H9 (cell line): ENCODE measurements around the gene CORO1C. TPM values are rescaled to one million over a fixed set of nuclear protein-coding genes. Genes with fewer than 3 reads are reported as not detected.
A peak's percentile ranks its signal among the peaks of the same experiment; 100 is the strongest.

ENCODE experiments used
- DNase-seq: peaks from one replicate; pipeline ENCODE4 v3.0.0-alpha.2; 2017
- H2AFZ ChIP-seq: one replicate; pipeline ENCODE4 v1.6.1; 2013; ENCODE audit warnings: mild to moderate bottlenecking, low read length, control low read depth, moderate library complexity
- H2AK5ac ChIP-seq: 2 replicates; pipeline ENCODE4 v1.6.1; 2013; ENCODE audit warnings: low read length, control low read depth, mixed read lengths; ENCODE audit not compliant: insufficient read length
- H2BK120ac ChIP-seq: one replicate; pipeline ENCODE4 v1.6.1; 2013; ENCODE audit warnings: low read depth, mild to moderate bottlenecking, low read length, control low read depth, inconsistent platforms; ENCODE audit not compliant: poor library complexity, severe bottlenecking
- H2BK12ac ChIP-seq: 2 replicates; pipeline ENCODE4 v1.6.1; 2013; ENCODE audit warnings: low read length, control low read depth, mixed read lengths, low read depth; ENCODE audit not compliant: insufficient read length
- H2BK15ac ChIP-seq: 2 replicates; pipeline ENCODE4 v1.6.1; 2013; ENCODE audit warnings: low read depth, low read length, control low read depth
- H2BK20ac ChIP-seq: one replicate; pipeline ENCODE4 v1.6.1; 2013; ENCODE audit warnings: low read depth, mild to moderate bottlenecking, low read length, control low read depth, inconsistent platforms; ENCODE audit not compliant: poor library complexity, severe bottlenecking
- H2BK5ac ChIP-seq: 2 replicates; pipeline ENCODE4 v1.6.1; 2013; ENCODE audit warnings: low read length, control low read depth, mixed read lengths; ENCODE audit not compliant: insufficient read length
- H3K14ac ChIP-seq: 2 replicates; pipeline ENCODE4 v1.6.1; 2013; ENCODE audit warnings: low read length, control low read depth; ENCODE audit not compliant: insufficient read depth
- H3K18ac ChIP-seq: 2 replicates; pipeline ENCODE4 v1.6.1; 2013; ENCODE audit warnings: low read depth, mild to moderate bottlenecking, mixed read lengths, low read length, control low read depth; ENCODE audit not compliant: insufficient read length
- H3K23ac ChIP-seq: 2 replicates; pipeline ENCODE4 v1.6.1; 2013; ENCODE audit warnings: low read length, control low read depth, mixed read lengths, low read depth; ENCODE audit not compliant: insufficient read length
- H3K23me2 ChIP-seq: 2 replicates; pipeline ENCODE4 v1.6.1; 2013; ENCODE audit warnings: low read depth, mild to moderate bottlenecking, mixed read lengths, low read length, control low read depth; ENCODE audit not compliant: insufficient read length, poor library complexity, severe bottlenecking
- H3K27ac ChIP-seq: 2 replicates; pipeline ENCODE4 v1.5.1; 2013; ENCODE audit warnings: low read length, control low read depth, mixed read lengths, low read depth; ENCODE audit not compliant: insufficient read length
- H3K27me3 ChIP-seq: 2 replicates; pipeline ENCODE4 v1.6.1; 2013; ENCODE audit warnings: low read length, control low read depth, inconsistent platforms; ENCODE audit not compliant: insufficient read depth
- H3K4ac ChIP-seq: 2 replicates; pipeline ENCODE4 v1.6.1; 2013; ENCODE audit warnings: low read depth, mild to moderate bottlenecking, control low read depth, inconsistent platforms, low read length, moderate library complexity
- H3K4me1 ChIP-seq: 2 replicates; pipeline ENCODE4 v1.6.1; 2013; ENCODE audit warnings: low read length, control low read depth, inconsistent platforms; ENCODE audit not compliant: insufficient read depth
- H3K4me2 ChIP-seq: 2 replicates; pipeline ENCODE4 v1.6.1; 2013; ENCODE audit warnings: low read length, control low read depth, mixed read lengths; ENCODE audit not compliant: insufficient read length, insufficient read depth
- H3K56ac ChIP-seq: 2 replicates; pipeline ENCODE4 v1.6.1; 2013; ENCODE audit warnings: low read depth, mild to moderate bottlenecking, mixed read lengths, low read length, control low read depth; ENCODE audit not compliant: insufficient read length
- H3K79me1 ChIP-seq: 2 replicates; pipeline ENCODE4 v1.6.1; 2013; ENCODE audit warnings: low read depth, mild to moderate bottlenecking, moderate library complexity, low read length, control low read depth, inconsistent platforms; ENCODE audit not compliant: insufficient read depth, poor library complexity, severe bottlenecking
- H3K79me2 ChIP-seq: 2 replicates; pipeline ENCODE4 v1.6.1; 2013; ENCODE audit warnings: low read length, control low read depth, inconsistent platforms; ENCODE audit not compliant: insufficient read depth
- H3K9ac ChIP-seq: 2 replicates; pipeline ENCODE4 v1.6.1; 2013; ENCODE audit warnings: low read length, control low read depth, mixed read lengths; ENCODE audit not compliant: insufficient read length; ENCODE audit errors: extremely low read depth
- H3K9me3 ChIP-seq: one replicate; pipeline ENCODE4 v1.6.1; 2013; ENCODE audit warnings: low read depth, low read length, inconsistent platforms; ENCODE audit not compliant: control insufficient read depth
- H3T11ph ChIP-seq: one replicate; pipeline ENCODE4 v1.6.1; 2013; ENCODE audit warnings: mild to moderate bottlenecking, low read length, control low read depth, inconsistent platforms
- H4K20me1 ChIP-seq: one replicate; pipeline ENCODE4 v1.6.1; 2013; ENCODE audit not compliant: control insufficient read depth, insufficient read length, insufficient read depth
- H4K5ac ChIP-seq: 2 replicates; pipeline ENCODE4 v1.6.1; 2013; ENCODE audit warnings: low read depth, mild to moderate bottlenecking, mixed read lengths, low read length, control low read depth; ENCODE audit not compliant: insufficient read length
- H4K8ac ChIP-seq: replicated peaks from 2 replicates; pipeline ENCODE4 v1.6.1; 2013; ENCODE audit warnings: low read length, control low read depth, mixed read lengths, low read depth; ENCODE audit not compliant: insufficient read length
- H4K91ac ChIP-seq: 2 replicates; pipeline ENCODE4 v1.6.1; 2013; ENCODE audit warnings: low read depth, mild to moderate bottlenecking, moderate library complexity, mixed read lengths, low read length, control low read depth; ENCODE audit not compliant: insufficient read length
- H3K27ac Mint-ChIP-seq, 3 experiments: 2 replicates in 2 of 3; 3 replicates in 1 of 3; pipeline ENCODE4 v1.8.0; 2020 to 2021; ENCODE audit warnings: mixed read lengths in 3 of 3, mild to moderate bottlenecking in 1 of 3, moderate library complexity in 1 of 3
- H3K27me3 Mint-ChIP-seq: 2 replicates; pipeline ENCODE4 v1.8.0; 2021; ENCODE audit warnings: low read depth, mild to moderate bottlenecking, moderate library complexity, mixed read lengths
- H3K36me3 Mint-ChIP-seq, 3 experiments: 2 replicates in 2 of 3; 3 replicates in 1 of 3; pipeline ENCODE4 v1.8.0; 2020 to 2021; ENCODE audit warnings: low read depth in 3 of 3, mixed read lengths in 3 of 3; ENCODE audit not compliant: insufficient read depth in 1 of 3
- H3K4me1 Mint-ChIP-seq, 2 experiments: 2 replicates each; pipeline ENCODE4 v1.8.0; 2020; ENCODE audit warnings: mixed read lengths in 2 of 2
- H3K4me3 Mint-ChIP-seq, 2 experiments: 2 replicates in 1 of 2; 3 replicates in 1 of 2; pipeline ENCODE4 v1.8.0; 2020 to 2021; ENCODE audit warnings: mild to moderate bottlenecking in 2 of 2, mixed read lengths in 2 of 2, moderate library complexity in 1 of 2
- H3K9me3 Mint-ChIP-seq, 2 experiments: 2 replicates in 1 of 2; 3 replicates in 1 of 2; pipeline ENCODE4 v1.8.0; 2020; ENCODE audit warnings: mild to moderate bottlenecking in 2 of 2, mixed read lengths in 2 of 2, moderate library complexity in 1 of 2
- WGBS: extraction: QIAGEN DNeasy Blood & Tissue Kit; methylation state at CpG from one replicate; pipeline ENCODE4 v1.1.7; 2013; ENCODE audit warnings: missing lambda C conversion rate, low lambda C conversion rate, mixed read lengths; ENCODE audit not compliant: insufficient read length; ENCODE audit errors: extremely low coverage; 5-methylcytosine and 5-hydroxymethylcytosine counted together
- total RNA-seq: library from RNA; stranded (reverse); gene quantifications from 2 replicates; pipeline ENCODE4 v1.2.1, GENCODE V29; 2021
- TF ChIP-seq, protein P1 (sequence below): fragments of 200-600 bp; sonication (generic); conservative IDR thresholded peaks from 3 replicates; pipeline ENCODE4 v1.8.0; 2021; ENCODE audit warnings: antibody characterized with exemption, mild to moderate bottlenecking

The CORO1C gene
- total RNA-seq, 1 experiment from 2014 or later, result 154 TPM

DNA sequence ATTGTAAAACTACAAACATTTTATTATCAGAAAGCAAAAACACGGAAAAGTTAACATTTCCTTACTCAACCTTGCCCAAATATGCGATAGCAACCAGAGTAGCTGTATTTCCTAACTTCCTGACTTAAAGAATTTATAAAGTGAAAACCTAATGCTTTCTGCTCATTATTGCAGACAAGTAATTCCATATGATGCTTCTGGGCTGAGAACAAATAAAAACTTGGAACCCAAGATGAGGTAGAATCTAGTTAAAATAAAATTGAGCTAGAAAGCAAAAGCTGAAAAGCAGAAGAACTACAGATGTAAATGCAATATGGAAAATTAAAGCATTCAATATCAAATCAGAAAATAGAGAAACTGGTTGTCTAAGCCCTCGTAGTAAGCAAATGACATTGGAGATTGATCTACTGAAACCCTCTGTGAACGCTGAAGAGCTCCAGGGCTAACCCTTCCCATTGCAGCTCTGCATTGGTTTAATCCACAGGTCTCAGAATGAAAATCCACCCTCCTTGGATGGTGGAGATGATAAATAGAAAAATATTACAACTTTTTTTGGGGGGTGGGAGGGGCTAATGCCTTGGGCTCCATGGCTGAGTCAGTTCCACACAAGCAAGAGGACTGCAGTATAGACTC, 40.7 kb downstream of the CORO1C start:
- no CpG with 5 or more reads among the region's 4 CpGs for WGBS
- H3K36me3 Mint-ChIP-seq, result peaks cover 7 to 13% (median 10%) of the 10 kb centered on the region in 3 experiments; a peak in 6 of 7 replicates
- H3K27ac Mint-ChIP-seq, result peak overlapping the region; percentile 6 to 95 (median 94); a peak in 5 of 7 replicates
- peak overlapping the region; percentile 75 for H2BK12ac ChIP-seq
- no peak overlapping the region for H3K23ac ChIP-seq
- peak overlapping the region; percentile 84 for H3T11ph ChIP-seq
- peak overlapping the region; percentile 60; the same call in 1 of the 2 replicates for H3K4ac ChIP-seq
- H3K79me2 ChIP-seq, result peaks cover 6% of the 10 kb centered on the region; the same call in 1 of the 2 replicates
- DNase-seq, result no peak
- H3K56ac ChIP-seq, result no peak overlapping the region
- no peak overlapping the region for H2BK5ac ChIP-seq
- TF ChIP-seq, protein P1, sequence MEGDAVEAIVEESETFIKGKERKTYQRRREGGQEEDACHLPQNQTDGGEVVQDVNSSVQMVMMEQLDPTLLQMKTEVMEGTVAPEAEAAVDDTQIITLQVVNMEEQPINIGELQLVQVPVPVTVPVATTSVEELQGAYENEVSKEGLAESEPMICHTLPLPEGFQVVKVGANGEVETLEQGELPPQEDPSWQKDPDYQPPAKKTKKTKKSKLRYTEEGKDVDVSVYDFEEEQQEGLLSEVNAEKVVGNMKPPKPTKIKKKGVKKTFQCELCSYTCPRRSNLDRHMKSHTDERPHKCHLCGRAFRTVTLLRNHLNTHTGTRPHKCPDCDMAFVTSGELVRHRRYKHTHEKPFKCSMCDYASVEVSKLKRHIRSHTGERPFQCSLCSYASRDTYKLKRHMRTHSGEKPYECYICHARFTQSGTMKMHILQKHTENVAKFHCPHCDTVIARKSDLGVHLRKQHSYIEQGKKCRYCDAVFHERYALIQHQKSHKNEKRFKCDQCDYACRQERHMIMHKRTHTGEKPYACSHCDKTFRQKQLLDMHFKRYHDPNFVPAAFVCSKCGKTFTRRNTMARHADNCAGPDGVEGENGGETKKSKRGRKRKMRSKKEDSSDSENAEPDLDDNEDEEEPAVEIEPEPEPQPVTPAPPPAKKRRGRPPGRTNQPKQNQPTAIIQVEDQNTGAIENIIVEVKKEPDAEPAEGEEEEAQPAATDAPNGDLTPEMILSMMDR, result no peak
- peaks cover 3% of the 10 kb centered on the region for H4K20me1 ChIP-seq
- H4K8ac ChIP-seq, result no peak overlapping the region
- H3K9me3 ChIP-seq, result no peaks in the 10 kb centered on the region
- H2BK20ac ChIP-seq, result no peak overlapping the region
- H3K27me3 ChIP-seq, result no peaks in the 10 kb centered on the region
- no peak overlapping the region for H2BK15ac ChIP-seq
- peaks cover 46 to 50% of the 10 kb centered on the region in 2 experiments for H3K4me1 Mint-ChIP-seq
- peak overlapping the region; percentile 78 for H4K91ac ChIP-seq
- H2AFZ ChIP-seq, result no peak overlapping the region
- H3K23me2 ChIP-seq, result no peaks in the 10 kb centered on the region
- H3K4me3 Mint-ChIP-seq, result no peak overlapping the region
- peak overlapping the region; percentile 57 for H4K5ac ChIP-seq
- peak overlapping the region; percentile 27 for H3K27ac ChIP-seq
- H3K27me3 Mint-ChIP-seq, result no peaks in the 10 kb centered on the region
- peak overlapping the region; percentile 96 for H2BK120ac ChIP-seq
- peak overlapping the region; percentile 74; the same call in 1 of the 2 replicates for H3K14ac ChIP-seq
- H3K9ac ChIP-seq, result no peak overlapping the region
- no peaks in the 10 kb centered on the region for H3K9me3 Mint-ChIP-seq
- H2AK5ac ChIP-seq, result no peak overlapping the region
- H3K4me2 ChIP-seq, result no peak overlapping the region
- peaks cover 9% of the 10 kb centered on the region; the same call in 1 of the 2 replicates for H3K4me1 ChIP-seq
- peaks cover 3% of the 10 kb centered on the region for H3K79me1 ChIP-seq
- peak overlapping the region; percentile 91 for H3K18ac ChIP-seq
